SHP77 treated with DMSO at 0.1 percent for 48 hours (cell line): ENCODE data around the gene AKAP11.
A peak's percentile ranks its signal among the peaks of the same experiment; 100 is the strongest.
"Not testable (repeated sequence)": the region's sequence is repeated elsewhere in the genome, so short reads cannot be mapped to it uniquely, and the experiment has no call there.

Experiments
- DNase-seq: peaks from one replicate; lab custom pipeline; 2025; lab: John Stamatoyannopoulos, UW

The AKAP11 gene, protein sequence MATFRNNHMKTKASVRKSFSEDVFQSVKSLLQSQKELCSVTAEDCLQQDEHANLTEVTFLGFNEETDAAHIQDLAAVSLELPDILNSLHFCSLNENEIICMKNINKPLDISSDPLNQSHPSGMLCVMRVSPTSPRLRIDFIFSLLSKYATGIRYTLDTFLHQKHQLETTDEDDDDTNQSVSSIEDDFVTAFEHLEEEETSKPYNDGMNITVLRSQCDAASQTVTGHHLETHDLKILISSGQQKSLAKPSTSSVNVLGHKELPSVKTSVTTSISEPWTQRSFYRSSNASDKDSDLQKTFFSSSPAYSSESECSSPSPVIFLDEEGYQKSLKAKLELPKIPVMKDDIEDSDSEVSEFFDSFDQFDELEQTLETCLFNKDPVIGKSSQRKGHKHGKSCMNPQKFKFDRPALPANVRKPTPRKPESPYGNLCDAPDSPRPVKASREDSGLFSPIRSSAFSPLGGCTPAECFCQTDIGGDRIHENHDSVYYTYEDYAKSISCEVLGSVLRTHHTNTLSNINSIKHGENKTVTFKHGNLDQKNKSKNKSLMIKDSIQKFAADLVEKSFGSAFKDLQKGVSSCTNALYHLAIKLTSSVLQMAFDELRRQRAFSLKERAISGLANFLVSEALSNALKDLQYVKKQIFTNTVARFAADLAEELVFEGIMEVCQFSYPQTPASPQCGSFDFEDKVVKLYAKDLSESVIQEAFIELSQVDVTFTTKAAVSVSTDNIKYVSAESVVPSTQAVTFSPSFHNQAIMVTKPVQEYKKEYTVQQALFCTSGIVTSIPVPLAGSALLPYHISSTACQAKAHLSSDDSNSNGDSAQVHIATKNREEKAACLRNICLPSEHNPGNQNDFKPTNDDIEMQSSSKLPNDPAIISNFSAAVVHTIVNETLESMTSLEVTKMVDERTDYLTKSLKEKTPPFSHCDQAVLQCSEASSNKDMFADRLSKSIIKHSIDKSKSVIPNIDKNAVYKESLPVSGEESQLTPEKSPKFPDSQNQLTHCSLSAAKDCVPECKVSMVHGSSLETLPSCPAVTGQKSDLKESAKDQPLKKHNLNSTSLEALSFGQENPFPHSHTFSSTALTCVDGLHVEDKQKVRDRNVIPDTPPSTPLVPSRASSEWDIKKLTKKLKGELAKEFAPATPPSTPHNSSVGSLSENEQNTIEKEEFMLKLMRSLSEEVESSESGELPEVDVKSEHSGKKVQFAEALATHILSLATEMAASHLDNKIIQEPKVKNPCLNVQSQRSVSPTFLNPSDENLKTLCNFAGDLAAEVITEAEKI (N-terminal part only)

DNA sequence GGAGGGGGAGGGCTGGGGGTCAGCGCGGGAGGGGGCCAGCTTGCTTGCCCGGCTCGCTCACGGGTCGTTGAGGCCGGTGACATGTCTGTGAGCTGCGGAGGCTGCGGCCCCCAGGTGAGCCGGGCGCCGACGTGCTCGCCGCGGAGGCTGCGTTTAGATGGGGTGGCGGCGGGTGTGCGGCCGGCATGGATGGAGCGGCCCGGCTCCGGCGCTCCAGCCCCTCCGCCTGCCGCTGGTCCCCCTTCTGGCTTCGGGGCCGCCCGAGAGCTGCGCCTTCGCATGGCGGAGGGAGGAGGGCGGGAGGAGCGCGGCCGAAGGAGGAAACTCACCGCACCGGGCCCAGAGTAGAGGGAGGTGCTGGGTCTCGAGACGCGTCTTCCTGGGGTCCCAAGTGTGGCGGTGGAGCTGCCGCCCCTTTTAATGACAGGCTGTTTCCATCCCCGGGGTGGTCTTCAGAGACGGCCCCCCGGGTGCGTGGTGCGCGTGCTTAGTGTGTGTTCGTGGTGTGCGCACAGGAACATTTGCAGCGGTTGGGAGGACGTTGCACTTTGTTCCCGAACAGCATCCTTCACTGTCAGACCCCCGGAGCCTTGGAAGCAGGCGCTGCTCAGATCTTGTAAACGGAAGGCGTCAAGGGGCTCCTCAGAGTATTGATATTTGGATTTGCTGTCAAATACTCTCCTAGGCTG, at the start of gene AKAP11:
Gene AKAP11, plus strand, starts transcription at position 38 of the 689 bp plus-strand sequence. CDS start 14,197 bp downstream, outside the sequence.
- DNase-seq: no peak

DNA sequence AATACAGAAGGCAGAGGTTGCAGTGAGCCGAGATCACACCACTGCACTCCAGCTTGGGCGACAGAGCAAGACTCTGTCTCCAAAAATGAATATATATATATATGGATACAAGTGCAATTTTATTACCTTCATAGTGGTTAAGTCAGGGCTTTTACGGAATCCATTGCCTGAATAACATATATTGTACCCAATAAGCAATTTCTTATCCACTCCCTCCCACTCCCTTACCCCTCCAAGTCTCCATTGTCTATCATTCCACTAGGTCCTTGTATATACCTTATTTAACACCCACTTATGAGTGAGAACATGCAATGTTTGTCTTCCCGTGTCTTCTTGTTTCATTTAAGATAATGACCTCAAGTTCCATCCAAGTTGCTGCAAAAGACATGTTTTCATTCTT, 48.3 kb upstream of the AKAP11 start:
- DNase-seq: no peak

DNA sequence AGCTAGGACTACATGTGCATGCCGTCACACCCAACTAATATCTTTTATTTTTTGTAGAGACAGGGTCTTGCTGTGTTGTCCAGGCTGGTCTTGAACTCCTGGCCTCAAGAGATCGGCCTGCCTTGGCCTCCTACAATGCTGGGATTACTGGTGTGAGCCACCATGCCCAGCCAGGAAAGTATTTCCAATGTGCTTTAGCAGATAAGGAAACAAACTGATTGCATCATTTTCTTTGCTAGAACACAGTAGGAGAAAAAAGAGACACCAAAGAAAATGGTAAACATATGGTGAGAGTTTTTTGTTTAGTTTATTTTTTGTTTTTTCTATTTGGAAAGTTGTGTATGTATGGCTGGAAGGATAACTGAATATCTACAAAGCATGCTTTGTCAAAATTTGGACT, 46.9 kb upstream of the AKAP11 start:
- DNase-seq: no peak

DNA sequence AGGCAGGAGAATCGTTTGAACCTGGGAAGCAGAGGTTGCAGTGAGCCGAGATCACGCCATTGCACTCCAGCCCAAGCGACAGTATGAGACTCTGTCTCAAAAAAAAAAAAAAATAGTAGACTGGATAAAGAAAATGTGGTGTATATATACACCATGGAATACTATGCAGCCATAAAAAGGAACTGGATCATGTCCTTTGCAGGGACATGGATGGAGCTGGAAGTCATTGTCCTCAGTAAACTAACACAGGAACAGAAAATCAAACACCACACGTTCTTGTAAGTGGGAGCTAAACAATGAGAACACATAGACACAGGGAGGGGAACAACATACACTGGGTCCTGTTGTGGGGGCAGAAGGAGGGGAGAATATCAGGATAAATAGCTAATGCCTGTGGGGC, 45.2 kb upstream of the AKAP11 start:
- DNase-seq: not testable (repeated sequence)

DNA sequence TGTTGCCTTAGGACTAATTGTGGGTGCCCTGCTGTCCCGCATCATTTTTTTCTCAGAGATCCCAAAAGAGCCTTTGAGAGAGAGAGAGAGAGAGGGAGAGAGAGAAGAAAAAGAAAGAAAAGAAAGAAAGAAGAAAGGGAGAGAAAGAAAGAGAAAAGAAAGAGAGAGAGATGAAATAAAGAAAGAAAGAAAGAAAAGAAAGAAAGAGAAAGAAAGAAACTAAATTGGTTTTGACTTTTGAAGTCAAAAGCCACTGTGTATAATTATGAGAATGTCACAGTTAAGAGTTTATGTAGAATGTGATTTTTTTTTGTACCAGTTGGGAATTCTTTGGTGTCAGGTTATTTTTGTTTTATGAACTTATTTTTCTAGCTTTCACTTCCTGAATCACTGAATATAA, 43.4 kb upstream of the AKAP11 start:
- DNase-seq: no peak

DNA sequence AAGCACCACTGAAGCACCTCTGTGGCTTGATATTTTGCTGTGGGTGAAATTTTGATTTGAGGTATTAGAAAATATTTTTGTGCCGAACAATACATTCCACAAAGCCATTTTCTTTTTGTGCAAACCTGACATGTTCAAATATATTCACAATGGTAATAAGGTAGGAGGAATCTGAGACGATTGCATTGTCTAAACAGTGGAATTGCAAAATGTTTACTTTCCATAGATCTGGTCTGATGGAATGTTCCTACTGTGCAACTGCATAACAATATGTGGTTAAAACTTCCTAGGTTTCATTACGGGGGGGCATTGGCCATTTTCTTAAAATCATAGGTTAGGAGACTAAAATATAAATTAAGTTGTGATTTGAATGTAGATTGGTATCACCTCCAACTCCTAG, 42.7 kb upstream of the AKAP11 start:
- no peak for DNase-seq

DNA sequence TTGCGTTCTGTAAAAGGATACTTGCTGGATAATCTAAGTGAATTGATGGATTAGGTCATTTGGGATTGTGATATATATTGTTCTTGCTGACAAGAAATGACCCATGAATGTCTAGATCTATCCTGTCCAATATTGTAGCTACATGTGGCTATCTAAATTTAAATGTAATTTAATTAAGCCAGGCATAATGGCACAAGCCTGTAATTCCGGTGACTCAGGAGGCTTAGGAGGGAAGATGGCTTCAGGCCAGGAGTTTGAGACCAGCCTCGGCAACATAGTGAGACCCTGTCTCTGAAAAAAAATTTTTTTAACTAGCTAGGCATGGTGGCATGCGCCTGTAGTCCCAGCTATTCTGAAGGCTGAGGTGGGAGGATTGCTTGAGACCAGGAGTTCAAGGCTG, 39.3 kb upstream of the AKAP11 start:
- no peak for DNase-seq

DNA sequence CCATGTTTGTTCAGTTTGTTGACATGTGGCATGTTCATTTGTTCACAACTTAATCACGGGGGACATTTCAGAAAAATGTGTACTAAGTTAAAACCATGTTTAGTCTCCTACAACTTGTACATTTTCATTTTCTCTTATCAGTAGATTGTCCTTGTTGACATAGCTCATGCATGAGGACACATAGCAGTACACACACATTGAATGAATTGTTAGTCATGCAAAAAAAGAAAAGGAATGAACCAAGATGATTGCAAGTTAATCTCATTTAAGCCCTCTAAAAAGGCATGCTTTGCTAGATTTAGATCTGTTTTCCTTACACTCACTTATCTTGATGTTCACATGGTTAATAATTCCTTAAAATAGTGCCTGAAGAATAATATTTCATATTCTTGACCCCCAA, 38.2 kb upstream of the AKAP11 start:
- DNase-seq: no peak

DNA sequence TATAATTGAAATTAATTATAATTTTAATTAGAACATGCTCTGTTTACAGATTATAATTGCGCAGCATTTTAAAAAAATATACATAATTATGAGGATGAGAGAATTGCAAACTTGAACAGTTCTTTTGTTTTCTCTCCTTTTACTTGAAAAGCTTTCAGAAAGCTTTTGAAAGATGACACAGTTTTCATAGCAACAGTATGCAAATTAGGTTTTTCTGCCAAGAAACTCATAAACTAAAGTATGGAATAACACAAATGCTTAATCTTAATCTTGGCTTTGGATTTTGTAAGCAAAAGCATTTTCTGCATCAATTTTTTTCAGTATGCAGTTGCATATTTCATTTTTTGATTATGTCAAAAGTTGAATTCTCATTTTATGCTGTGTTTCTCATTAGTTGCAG, 32.8 kb upstream of the AKAP11 start:
- DNase-seq: no peak

DNA sequence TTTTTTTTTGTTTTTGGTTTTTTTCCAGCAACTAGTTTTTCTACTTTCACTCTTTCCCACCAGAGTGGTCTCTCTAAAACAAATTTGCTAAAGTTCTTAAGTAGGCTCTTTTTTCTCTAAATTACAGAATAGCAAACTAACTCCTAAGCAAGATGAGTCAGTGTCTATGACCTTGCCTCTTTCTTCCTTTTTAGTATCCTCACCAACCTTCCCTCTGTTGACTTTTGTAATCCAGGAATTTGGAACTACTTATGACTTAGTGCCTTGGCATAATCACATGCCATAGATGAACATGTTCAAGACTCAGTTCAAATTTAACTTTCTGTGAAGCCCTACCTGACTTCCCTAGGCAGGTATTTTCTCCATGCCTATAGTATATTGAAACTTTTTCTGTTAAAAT, 32.3 kb upstream of the AKAP11 start:
- DNase-seq: no peak

DNA sequence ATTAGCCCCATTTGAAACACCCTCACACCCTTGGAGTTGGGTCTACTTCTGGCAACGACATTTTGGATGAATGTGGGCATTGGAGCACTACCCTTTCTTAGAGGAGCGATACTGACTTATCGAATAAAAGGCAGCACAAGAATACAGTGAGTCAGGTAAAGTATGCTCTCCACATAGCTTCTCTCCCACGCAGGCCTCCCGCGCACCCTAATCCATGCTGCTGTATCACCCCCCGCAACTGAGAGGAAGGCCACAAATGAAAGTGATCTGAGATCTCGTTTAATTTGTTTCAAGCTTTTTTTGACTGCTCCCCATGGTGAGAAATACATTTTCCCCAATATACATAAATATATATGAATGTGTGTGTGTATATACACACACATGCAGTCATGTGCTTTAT, 25.4 kb upstream of the AKAP11 start:
- no peak for DNase-seq

DNA sequence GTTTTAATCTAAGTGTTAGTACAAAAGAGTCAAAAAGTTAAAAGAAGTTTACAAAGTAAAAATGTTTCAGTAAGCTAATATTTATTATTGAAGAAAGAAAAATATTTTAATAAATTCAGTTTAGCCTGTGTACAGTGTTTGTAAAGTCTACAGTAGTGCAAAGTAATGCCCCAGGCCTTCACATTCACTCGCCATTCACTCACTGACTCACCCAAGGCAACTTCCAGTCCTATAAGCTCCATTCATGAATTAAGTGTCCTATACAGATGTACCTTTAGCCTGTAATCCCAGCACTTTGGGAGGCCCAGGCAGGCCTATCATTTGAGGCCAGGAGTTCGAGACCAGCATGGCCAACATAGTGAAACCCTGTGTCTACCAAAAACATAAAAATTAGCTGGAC, 24.1 kb upstream of the AKAP11 start:
- no peak for DNase-seq

DNA sequence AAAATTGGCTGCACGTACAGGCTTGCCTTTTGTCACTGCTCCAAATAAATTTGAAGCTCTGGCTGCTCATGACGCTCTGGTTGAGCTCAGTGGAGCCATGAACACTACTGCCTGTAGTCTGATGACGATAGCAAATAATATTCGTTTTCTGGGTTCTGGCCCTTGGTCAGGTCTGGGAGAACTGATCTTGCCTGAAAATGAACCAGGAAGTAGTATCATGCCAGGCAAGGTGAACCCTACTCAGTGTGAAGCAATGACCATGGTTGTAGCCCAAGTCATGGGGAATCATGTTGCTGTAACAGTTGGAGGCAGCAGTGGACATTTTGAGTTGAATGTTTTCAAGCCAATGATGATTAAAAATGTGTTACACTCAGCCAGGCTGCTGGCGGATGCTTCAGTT, 16.1 kb upstream of the AKAP11 start:
- DNase-seq: no peak

DNA sequence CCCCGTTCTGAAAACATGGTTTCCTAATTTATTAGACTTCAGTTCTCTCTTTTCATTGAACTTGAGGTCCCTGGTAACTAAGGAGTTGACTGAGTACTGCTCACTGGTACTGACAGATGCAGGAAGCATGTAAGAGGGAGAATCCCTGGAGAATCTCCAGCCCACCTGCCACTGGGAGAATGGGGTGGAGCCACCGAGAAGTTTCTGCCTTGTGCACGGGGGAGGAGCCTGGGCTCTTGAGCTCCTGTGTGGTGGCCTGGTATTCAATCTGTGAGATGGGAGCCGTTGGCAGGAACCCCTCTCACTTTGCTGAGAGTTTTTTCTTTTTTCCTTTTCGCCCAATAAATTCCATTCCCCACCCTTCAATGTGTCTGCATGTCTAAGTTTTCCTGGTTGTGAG, 13.2 kb upstream of the AKAP11 start:
- DNase-seq: no peak

DNA sequence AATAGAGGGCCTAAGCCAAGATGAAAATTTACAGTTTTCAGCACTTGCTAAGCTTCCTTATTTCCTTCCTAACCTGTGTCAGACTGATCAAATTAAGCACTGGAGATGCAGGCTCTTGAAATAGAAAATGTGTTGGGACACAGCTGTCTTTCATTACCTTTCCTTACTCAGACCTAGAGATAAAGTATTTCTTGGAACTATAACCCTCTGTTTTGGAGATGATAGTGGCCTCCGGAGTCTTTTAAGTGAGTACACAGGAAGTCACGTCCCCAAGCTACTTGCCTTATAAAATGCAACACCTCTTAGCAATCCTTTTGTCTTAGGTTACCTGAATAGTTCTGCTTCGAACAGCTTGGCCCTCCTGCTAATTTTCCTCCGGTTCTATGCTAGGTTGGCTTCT, 12.4 kb upstream of the AKAP11 start:
- no peak for DNase-seq

DNA sequence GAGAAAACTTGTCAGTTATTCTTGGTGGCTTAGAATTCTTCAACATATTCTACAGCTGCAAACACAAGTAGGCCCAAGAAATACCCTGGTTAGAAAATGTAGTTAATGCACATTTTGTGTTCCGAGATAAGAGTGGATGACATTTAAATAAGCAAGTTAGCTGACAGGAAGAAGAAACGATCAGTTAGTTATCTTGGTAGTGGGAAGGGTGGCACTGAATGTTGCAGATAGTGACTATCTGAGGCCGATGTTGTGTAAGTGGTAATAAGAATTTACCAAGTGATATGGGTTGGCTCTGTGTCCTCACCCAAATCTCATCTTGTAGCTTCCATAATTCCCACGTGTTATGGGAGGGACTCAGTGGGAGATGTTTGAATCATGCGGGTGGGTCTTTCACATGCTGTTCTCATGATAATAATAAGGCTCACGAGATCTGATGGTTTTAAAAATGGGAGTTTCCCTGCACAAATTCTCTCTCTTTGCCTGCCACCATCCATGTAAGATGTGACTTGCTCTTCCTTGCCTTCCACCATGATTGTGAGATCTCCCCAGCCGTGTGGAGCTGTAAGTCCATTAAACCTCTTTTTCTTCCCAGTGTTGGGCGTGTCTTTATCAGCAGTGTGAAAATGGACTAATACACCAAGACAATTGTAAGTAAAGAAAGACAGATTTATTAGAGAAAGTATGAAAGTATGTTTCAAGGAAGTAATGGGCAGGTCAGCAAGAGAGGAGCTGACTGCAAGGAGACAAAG, 10.9 kb upstream of the AKAP11 start:
- no peak for DNase-seq

DNA sequence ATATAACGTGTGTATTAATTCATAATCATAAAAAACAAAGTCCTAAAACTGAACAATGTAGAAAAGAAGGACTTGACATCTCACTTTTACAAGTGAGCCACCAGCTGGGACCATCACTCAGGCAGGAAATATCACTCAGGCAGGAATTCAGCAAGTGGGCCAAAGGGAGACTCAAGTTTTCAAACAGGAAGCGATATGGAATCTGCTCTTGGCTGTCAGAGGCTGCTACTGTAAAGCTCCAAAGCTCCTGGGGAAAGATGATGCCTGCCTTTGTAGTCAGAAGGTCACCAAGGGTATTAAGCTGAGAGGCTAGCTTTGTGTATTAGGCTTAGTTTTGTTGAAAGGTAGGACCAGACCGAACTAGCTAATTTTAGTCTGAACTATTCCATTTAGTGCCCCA, 5.5 kb upstream of the AKAP11 start:
- no peak for DNase-seq

DNA sequence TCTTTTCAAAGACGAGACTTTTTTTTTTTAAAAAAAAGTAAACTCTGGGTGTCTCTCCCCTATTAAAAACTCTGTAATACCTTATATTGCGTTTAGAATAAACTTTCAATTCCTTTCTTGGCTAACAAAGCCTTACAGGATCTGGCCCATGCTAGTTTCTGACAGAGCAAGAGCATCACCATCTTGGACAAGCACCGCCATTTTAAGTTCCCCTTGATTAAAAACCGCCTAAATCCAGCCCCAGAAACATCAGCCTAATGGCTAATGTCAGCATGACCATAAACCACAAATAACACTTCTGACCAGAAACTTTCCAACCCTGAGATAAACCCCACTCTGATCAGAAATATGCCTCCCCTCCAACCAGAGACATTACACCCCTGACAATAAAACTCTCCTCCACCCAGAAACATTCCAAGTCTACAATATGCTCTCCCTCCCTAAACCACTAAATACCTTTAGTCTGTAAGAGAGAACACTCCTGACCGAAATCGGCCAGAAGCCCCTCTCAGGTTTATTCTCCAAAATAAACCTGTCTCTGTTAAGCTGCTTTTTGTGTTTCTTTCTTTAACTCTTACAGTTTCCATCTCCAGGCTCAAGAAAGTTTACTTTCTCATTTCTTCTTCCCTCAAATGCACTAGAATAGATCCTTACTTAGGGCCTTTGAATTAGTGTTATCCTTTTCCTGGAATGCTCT, 1.6 kb upstream of the AKAP11 start:
- no peak for DNase-seq

DNA sequence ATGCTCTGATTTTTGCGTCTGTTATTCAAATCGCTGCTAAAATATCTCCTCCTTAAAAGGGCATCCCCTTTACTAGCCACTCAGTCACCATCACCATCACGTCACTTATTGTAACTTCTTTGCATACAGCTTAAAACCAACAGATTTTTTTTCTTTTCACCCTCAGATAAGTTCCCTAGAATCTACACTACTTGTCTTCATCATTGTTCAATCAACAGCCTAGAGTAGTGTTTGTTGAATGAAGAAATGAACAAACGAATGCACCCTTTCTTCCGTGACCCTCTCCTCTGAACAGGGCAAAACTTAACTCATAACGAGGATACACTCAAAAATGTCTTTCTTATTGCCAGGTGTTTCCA, 1.1 kb upstream of the AKAP11 start:
- no peak for DNase-seq

DNA sequence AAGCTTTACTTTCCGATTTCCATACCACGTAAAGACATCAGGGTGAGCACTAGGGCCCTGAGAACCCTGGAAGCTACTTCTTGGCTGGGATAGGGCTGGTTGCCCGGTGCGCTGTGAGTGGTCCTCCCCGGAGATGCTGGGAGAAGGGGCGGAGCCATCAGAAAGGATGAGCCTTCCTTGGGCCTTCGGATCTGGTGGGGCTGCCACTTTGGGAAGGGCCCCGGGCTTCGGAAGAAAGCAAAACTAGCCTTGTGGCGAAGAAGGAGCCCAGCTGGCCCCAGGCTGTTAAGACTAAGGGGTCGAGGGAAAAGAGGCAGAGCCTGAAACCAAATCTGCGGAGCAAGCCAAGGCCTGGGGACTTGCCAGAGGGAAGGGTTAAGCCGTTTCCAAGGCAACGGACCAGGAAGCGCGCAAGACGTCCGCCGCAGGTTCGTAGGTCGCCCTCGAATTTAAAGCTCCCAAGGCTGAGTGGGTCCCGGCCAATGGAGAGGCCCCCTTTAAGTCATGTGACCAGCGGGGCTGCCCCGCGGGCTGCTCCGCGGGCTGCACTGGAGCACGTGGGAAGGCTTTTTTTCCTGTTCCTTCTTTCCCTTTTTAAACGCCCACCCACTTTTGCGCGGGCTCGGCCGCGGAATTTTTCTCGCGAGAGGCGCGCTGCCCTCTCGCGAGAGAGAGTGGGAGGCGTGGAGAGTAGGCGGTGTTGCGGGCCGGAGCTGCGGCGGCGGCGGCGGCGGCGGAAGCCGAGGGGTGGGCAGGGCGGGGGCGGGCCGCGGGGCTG, 426 bp upstream of the AKAP11 start:
- peak; percentile 86 for DNase-seq
